GM23338 (cell line): Measurements from ENCODE around the gene TM7SF3. TPM values are rescaled to one million over a fixed set of nuclear protein-coding genes. Genes with fewer than 3 reads are reported as not detected.

ENCODE experiments used
- ATAC-seq: fragments of 200-7000 bp; cut with Tn5 transposase; 3 replicates; pipeline ENCODE4 v1.9.1; 2020
- DNase-seq: peaks from one replicate; pipeline ENCODE4 v3.0.0-alpha.2; 2015; ENCODE audit warnings: low spot score
- H2AFZ ChIP-seq: fragments of 200-600 bp; sonication (generic); 2 replicates; pipeline ENCODE4 v1.8.0; 2016; ENCODE audit warnings: antibody characterized with exemption, mild to moderate bottlenecking, moderate library complexity
- H3F3A ChIP-seq: fragments of 200-600 bp; sonication (generic); replicated peaks from 2 replicates; pipeline ENCODE4 v1.8.0; 2017; ENCODE audit warnings: antibody characterized with exemption, mixed run types, low read depth
- H3K27ac ChIP-seq: fragments of 200-600 bp; sonication (generic); 2 replicates; pipeline ENCODE4 v1.6.1; 2016; ENCODE audit warnings: low read depth
- H3K27me3 ChIP-seq: fragments of 200-600 bp; sonication (generic); 2 replicates; pipeline ENCODE4 v1.8.0; 2016; ENCODE audit warnings: mild to moderate bottlenecking, mixed run types, moderate library complexity; ENCODE audit not compliant: insufficient read depth
- H3K36me3 ChIP-seq: fragments of 200-600 bp; sonication (generic); 2 replicates; pipeline ENCODE4 v1.8.0; 2016; ENCODE audit warnings: mild to moderate bottlenecking; ENCODE audit not compliant: insufficient read depth
- H3K4me1 ChIP-seq: fragments of 200-600 bp; sonication (generic); 2 replicates; pipeline ENCODE4 v1.8.0; 2016; ENCODE audit warnings: mild to moderate bottlenecking, moderate library complexity; ENCODE audit not compliant: insufficient read depth
- H3K4me2 ChIP-seq: fragments of 200-600 bp; sonication (generic); 2 replicates; pipeline ENCODE4 v1.7.1; 2017; ENCODE audit warnings: mixed run types
- H3K4me3 ChIP-seq: fragments of 200-600 bp; sonication (generic); 2 replicates; pipeline ENCODE4 v1.6.1; 2016; ENCODE audit warnings: mixed run types
- H3K79me2 ChIP-seq: fragments of 200-600 bp; sonication (generic); replicated peaks from 2 replicates; pipeline ENCODE4 v1.8.0; 2017; ENCODE audit warnings: mild to moderate bottlenecking; ENCODE audit not compliant: insufficient read depth
- H3K9me2 ChIP-seq: fragments of 200-600 bp; sonication (generic); 2 replicates; pipeline ENCODE4 v1.8.0; 2017; ENCODE audit not compliant: insufficient read depth
- H4K20me1 ChIP-seq: fragments of 200-600 bp; sonication (generic); replicated peaks from 2 replicates; pipeline ENCODE4 v1.8.0; 2017; ENCODE audit warnings: mild to moderate bottlenecking; ENCODE audit not compliant: insufficient read depth
- H3K27ac Mint-ChIP-seq: 2 replicates; pipeline ENCODE4 v1.8.0; 2020; ENCODE audit warnings: inconsistent platforms, mild to moderate bottlenecking, moderate library complexity, mixed read lengths
- H3K27me3 Mint-ChIP-seq: 3 replicates; pipeline ENCODE4 v1.8.0; 2022; ENCODE audit warnings: low read depth, mild to moderate bottlenecking, moderate library complexity, mixed read lengths, inconsistent platforms; ENCODE audit not compliant: insufficient read depth, poor library complexity
- H3K36me3 Mint-ChIP-seq: 3 replicates; pipeline ENCODE4 v1.8.0; 2021; ENCODE audit warnings: low read depth, mild to moderate bottlenecking, inconsistent platforms, moderate library complexity, mixed read lengths
- H3K4me1 Mint-ChIP-seq: 3 replicates; pipeline ENCODE4 v1.8.0; 2020; ENCODE audit warnings: mild to moderate bottlenecking, inconsistent platforms, mixed read lengths
- H3K4me3 Mint-ChIP-seq: 3 replicates; pipeline ENCODE4 v1.8.0; 2021; ENCODE audit warnings: moderate library complexity, mild to moderate bottlenecking, inconsistent platforms, mixed read lengths
- H3K9me3 Mint-ChIP-seq: 3 replicates; pipeline ENCODE4 v1.8.0; 2020; ENCODE audit warnings: moderate library complexity, mild to moderate bottlenecking, inconsistent platforms, mixed read lengths
- CREB1 ChIP-seq: fragments of 250-450 bp; sonication (Bioruptor Pico); IDR thresholded peaks from 2 replicates; pipeline ENCODE4 v1.5.0; 2020; ENCODE audit warnings: low read depth, mild to moderate bottlenecking, moderate library complexity
- ETS1 ChIP-seq: IDR thresholded peaks from 2 replicates; pipeline ENCODE4 v1.6.1; 2016; ENCODE audit warnings: antibody characterized with exemption
- EZH2 ChIP-seq: fragments of 200-600 bp; sonication (generic); IDR thresholded peaks from one replicate; pipeline ENCODE4 v1.8.0; 2017; ENCODE audit warnings: antibody characterized with exemption, mild to moderate bottlenecking, low read depth; ENCODE audit not compliant: unreplicated experiment
- EZH2phosphoT487 ChIP-seq: fragments of 200-600 bp; sonication (generic); IDR thresholded peaks from one replicate; pipeline ENCODE4 v1.8.1; 2018; ENCODE audit warnings: antibody characterized with exemption; ENCODE audit not compliant: unreplicated experiment
- JUNB ChIP-seq: IDR thresholded peaks from one replicate; pipeline ENCODE4 v1.6.1; 2016; ENCODE audit warnings: antibody characterized with exemption; ENCODE audit not compliant: unreplicated experiment
- NANOG ChIP-seq: IDR thresholded peaks from 2 replicates; pipeline ENCODE4 v1.6.1; 2016; ENCODE audit warnings: antibody characterized with exemption, borderline replicate concordance
- POLR2AphosphoS5 ChIP-seq: IDR thresholded peaks from 2 replicates; pipeline ENCODE4 v1.6.1; 2016; ENCODE audit warnings: antibody characterized with exemption, low read depth
- REST ChIP-seq: IDR thresholded peaks from one replicate; pipeline ENCODE4 v1.6.1; 2018; ENCODE audit warnings: antibody characterized with exemption; ENCODE audit not compliant: unreplicated experiment
- STAT1 ChIP-seq: IDR thresholded peaks from one replicate; pipeline ENCODE4 v1.6.1; 2016; ENCODE audit warnings: antibody characterized with exemption; ENCODE audit not compliant: unreplicated experiment
- ZNF114 ChIP-seq: fragments of 250-450 bp; sonication (Bioruptor Pico); IDR thresholded peaks from 2 replicates; pipeline ENCODE4 v1.5.0; 2020; ENCODE audit warnings: mild to moderate bottlenecking, moderate library complexity
- ZNF331 ChIP-seq: fragments of 250-450 bp; sonication (Bioruptor Pico); IDR thresholded peaks from 2 replicates; pipeline ENCODE4 v1.5.0; 2020; ENCODE audit warnings: low read depth, mild to moderate bottlenecking, moderate library complexity
- ZNF462 ChIP-seq: fragments of 250-450 bp; sonication (Bioruptor Pico); IDR thresholded peaks from 2 replicates; pipeline ENCODE4 v1.5.0; 2020; ENCODE audit warnings: mild to moderate bottlenecking, moderate library complexity
- polyA plus RNA-seq: library from polyadenylated mRNA; unstranded; fragments of >200 nt; fragmentation: Nextera tagmentation; extraction: Ambion mirVana; gene quantifications from 2 replicates; pipeline ENCODE4 v1.2.1, GENCODE V29; 2016
- total RNA-seq: library from RNA; depleted of rRNA; stranded (reverse); fragments of >200 nt; shearing (Covaris generic); gene quantifications from 2 replicates; pipeline ENCODE4 v1.2.3, GENCODE V29; 2014
- TF ChIP-seq, protein P1 (sequence below), 2 experiments: fragments of 200-600 bp in 1 of 2; sonication (generic) in 1 of 2; conservative IDR thresholded peaks; 2 replicates each; pipeline versions ENCODE4 v1.5.1 to v1.6.1; 2016 to 2017; ENCODE audit warnings: antibody characterized with exemption in 2 of 2, low read depth in 2 of 2, mild to moderate bottlenecking in 2 of 2, moderate library complexity in 1 of 2

The TM7SF3 gene
- total and polyA plus RNA-seq, 2 experiments from 2014 or later: 30.3 to 121 TPM

- H3K27me3 ChIP-seq: no peaks in the 10 kb centered on the region
- no peaks in the 10 kb centered on the region for H3K4me1 ChIP-seq
- ATAC-seq: no peak
- no peak overlapping the region for H3K4me3 ChIP-seq
- Mint-ChIP-seq H3K4me3 (no peak overlapping the region), H3K27me3 (peaks cover 2% of the 10 kb centered on the region), H3K9me3 (peaks cover 4% of the 10 kb centered on the region; the same call in 2 of the 3 replicates), H3K36me3 (peaks cover 58% of the 10 kb centered on the region), H3K27ac (no peak overlapping the region), H3K4me1 (no peaks in the 10 kb centered on the region)
- H3K36me3 ChIP-seq: peaks cover 19% of the 10 kb centered on the region
- TF ChIP-seq NANOG (no peak), JUNB (no peak), ZNF462 (CRISPR knock-in tag) (no peak), ETS1 (no peak), EZH2 (no peak), CREB1 (CRISPR knock-in tag) (no peak), REST (no peak), ZNF331 (CRISPR knock-in tag) (no peak), ZNF114 (CRISPR knock-in tag) (no peak), EZH2phosphoT487 (no peak), POLR2AphosphoS5 (no peak), STAT1 (no peak)
- TF ChIP-seq, protein P1, sequence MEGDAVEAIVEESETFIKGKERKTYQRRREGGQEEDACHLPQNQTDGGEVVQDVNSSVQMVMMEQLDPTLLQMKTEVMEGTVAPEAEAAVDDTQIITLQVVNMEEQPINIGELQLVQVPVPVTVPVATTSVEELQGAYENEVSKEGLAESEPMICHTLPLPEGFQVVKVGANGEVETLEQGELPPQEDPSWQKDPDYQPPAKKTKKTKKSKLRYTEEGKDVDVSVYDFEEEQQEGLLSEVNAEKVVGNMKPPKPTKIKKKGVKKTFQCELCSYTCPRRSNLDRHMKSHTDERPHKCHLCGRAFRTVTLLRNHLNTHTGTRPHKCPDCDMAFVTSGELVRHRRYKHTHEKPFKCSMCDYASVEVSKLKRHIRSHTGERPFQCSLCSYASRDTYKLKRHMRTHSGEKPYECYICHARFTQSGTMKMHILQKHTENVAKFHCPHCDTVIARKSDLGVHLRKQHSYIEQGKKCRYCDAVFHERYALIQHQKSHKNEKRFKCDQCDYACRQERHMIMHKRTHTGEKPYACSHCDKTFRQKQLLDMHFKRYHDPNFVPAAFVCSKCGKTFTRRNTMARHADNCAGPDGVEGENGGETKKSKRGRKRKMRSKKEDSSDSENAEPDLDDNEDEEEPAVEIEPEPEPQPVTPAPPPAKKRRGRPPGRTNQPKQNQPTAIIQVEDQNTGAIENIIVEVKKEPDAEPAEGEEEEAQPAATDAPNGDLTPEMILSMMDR (conservative IDR thresholded peaks at IDR 0.05; ENCODE audit: low read depth in 2 of 2): no peak
- no peak overlapping the region for H3K4me2 ChIP-seq
- H2AFZ ChIP-seq: no peak overlapping the region
- no peak for DNase-seq
- no peak overlapping the region for H3K27ac ChIP-seq
- no peaks in the 10 kb centered on the region for H3K9me2 ChIP-seq
- H3F3A ChIP-seq: no peaks in the 10 kb centered on the region
- H4K20me1 ChIP-seq: no peaks in the 10 kb centered on the region; the same call in 1 of the 2 replicates
- H3K79me2 ChIP-seq: no peaks in the 10 kb centered on the region
These were observed 20.6 kb upstream of the TM7SF3 start for GRCh38 chr12:27034607-27035293.
